Osteocyte (in vitro differentiated cells): ENCODE results near the gene LIPT1. TPM values are rescaled to one million over a fixed set of nuclear protein-coding genes. Genes with fewer than 3 reads are reported as not detected.
A peak's percentile ranks its signal among the peaks of the same experiment; 100 is the strongest.
"Not testable (repeated sequence)": the region's sequence is repeated elsewhere in the genome, so short reads cannot be mapped to it uniquely, and the experiment has no call there.

ENCODE experiments used
- DNase-seq: peaks from one replicate; pipeline ENCODE4 v3.0.0; 2021; ENCODE audit warnings: mixed read lengths; ENCODE audit not compliant: unreplicated experiment; ENCODE audit errors: extremely low spot score
- H3K27ac Mint-ChIP-seq: one replicate; pipeline ENCODE4 v1.8.0; 2021; ENCODE audit warnings: mild to moderate bottlenecking, mixed read lengths; ENCODE audit not compliant: unreplicated experiment
- H3K27me3 Mint-ChIP-seq: one replicate; pipeline ENCODE4 v1.8.0; 2021; ENCODE audit warnings: mixed read lengths; ENCODE audit not compliant: unreplicated experiment
- H3K36me3 Mint-ChIP-seq: one replicate; pipeline ENCODE4 v1.8.0; 2021; ENCODE audit warnings: mixed read lengths; ENCODE audit not compliant: unreplicated experiment
- H3K4me1 Mint-ChIP-seq: one replicate; pipeline ENCODE4 v1.8.0; 2021; ENCODE audit warnings: mixed read lengths; ENCODE audit not compliant: unreplicated experiment
- H3K4me3 Mint-ChIP-seq: one replicate; pipeline ENCODE4 v1.8.0; 2021; ENCODE audit warnings: mild to moderate bottlenecking, moderate library complexity, mixed read lengths; ENCODE audit not compliant: unreplicated experiment
- H3K9me3 Mint-ChIP-seq: one replicate; pipeline ENCODE4 v1.8.0; 2021; ENCODE audit warnings: mixed read lengths; ENCODE audit not compliant: unreplicated experiment
- total RNA-seq: library from RNA; stranded (reverse); gene quantifications from 2 replicates; pipeline ENCODE4 v1.2.1, GENCODE V29; 2021
- TF ChIP-seq, protein P1 (sequence below): fragments of 200-600 bp; sonication (generic); IDR thresholded peaks from 2 replicates; pipeline ENCODE4 v1.5.0; 2021; ENCODE audit warnings: antibody characterized with exemption, mild to moderate bottlenecking, moderate library complexity

LIPT1 gene
- total RNA-seq, 1 donor from 2014 or later: 4.9 TPM

- TF ChIP-seq, protein P1, sequence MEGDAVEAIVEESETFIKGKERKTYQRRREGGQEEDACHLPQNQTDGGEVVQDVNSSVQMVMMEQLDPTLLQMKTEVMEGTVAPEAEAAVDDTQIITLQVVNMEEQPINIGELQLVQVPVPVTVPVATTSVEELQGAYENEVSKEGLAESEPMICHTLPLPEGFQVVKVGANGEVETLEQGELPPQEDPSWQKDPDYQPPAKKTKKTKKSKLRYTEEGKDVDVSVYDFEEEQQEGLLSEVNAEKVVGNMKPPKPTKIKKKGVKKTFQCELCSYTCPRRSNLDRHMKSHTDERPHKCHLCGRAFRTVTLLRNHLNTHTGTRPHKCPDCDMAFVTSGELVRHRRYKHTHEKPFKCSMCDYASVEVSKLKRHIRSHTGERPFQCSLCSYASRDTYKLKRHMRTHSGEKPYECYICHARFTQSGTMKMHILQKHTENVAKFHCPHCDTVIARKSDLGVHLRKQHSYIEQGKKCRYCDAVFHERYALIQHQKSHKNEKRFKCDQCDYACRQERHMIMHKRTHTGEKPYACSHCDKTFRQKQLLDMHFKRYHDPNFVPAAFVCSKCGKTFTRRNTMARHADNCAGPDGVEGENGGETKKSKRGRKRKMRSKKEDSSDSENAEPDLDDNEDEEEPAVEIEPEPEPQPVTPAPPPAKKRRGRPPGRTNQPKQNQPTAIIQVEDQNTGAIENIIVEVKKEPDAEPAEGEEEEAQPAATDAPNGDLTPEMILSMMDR: no peak
- H3K27ac Mint-ChIP-seq: no peak overlapping the region
- no peak overlapping the region for H3K4me3 Mint-ChIP-seq
- H3K4me1 Mint-ChIP-seq: no peaks in the 10 kb centered on the region
- H3K36me3 Mint-ChIP-seq: peaks cover 16% of the 10 kb centered on the region
- H3K27me3 Mint-ChIP-seq: peaks cover 8% of the 10 kb centered on the region
- no peak for DNase-seq
- peaks cover 33% of the 10 kb centered on the region for H3K9me3 Mint-ChIP-seq
Observed at GRCh38 chr2:99127981-99128380, 26.8 kb upstream of the LIPT1 start.

DNA sequence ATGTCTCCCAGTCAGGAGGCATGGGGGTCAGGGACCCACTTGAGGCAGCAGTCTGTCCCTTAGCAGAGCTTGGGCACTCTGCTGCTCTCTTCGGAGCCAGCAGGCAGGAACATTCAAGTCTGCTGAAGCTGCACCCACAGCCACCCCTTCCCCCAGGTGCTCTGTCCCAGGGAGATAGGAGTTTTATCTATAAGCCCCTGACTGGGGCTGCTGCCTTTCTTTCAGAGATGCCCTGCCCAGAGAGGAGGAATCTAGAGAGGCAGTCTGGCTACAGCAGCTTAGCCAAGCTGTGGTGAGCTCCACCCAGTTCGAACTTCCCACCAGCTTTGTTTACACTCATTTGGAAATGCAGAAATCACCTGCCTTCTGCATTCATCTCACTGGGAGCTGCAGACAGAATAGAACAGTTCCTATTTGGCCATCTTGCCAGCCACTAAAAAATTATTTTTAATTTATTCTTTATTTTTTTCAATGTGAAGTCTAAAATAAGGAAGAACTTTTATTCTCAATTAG lies 19.7 kb upstream of the LIPT1 start:
- H3K4me1 Mint-ChIP-seq, DNase-seq, H3K27ac Mint-ChIP-seq, H3K4me3 Mint-ChIP-seq, H3K36me3 Mint-ChIP-seq: not testable (repeated sequence)
- Mint-ChIP-seq H3K27me3 (peaks cover 25% of the 10 kb centered on the region), H3K9me3 (peaks cover 39% of the 10 kb centered on the region)

DNA sequence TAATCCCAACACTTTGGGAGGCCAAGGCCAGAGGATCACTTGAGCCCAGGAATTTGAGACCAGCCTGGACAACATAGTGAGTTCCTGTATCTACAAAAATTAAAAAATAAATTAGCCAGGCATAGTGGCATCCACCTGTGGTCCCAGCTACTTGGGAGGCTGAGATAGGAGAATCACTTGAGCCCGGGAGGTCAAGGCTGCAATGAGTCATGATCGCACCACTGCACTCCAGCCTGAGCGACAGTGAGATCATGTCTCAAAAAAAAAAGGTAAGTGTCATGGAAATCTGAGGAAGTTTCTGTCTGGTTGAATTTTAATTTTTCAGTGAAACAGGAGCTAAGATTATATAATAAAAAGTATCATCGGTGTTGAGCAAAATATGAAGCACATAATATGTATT lies 15.8 kb upstream of the LIPT1 start:
- H3K36me3 Mint-ChIP-seq: no peaks in the 10 kb centered on the region

DNA sequence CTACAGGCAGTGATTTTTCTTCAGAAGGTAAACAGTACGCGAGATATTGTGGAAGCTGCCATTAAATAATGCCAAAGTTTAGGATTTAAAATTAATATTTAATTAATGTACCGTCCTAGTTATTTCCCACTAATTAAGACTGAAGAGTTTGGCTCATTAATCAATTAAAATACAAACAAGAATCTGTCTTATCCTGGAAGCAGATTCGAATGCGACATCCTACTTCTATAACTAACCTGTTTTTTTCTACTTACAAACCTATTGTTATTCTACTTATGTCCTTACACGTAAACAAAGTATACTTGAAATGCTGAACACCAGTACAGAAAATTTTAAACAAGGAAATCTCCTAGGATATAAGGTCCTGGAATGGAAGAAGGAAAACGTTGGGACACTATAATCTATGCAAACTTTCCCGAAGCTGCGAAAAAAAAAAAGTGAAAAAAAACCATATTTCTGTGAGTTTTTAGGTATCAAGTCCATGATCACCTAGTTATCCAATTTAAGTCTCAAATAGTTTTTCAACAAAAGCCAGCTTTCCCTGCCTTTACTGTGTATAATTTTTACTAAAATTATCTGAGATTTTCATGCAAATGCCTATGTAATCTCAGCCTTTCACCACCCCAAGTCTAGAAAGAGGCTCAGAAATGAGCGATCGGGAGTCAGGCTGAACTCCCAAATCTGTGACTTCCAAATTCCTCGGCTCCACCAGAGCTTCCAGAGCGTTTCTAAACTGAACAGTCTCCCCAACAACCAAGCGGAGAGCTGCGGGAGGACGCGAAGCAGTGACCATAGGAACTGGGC lies 14.5 kb upstream of the LIPT1 start:
- Mint-ChIP-seq H3K36me3 (no peaks in the 10 kb centered on the region), H3K27me3 (peaks cover 24% of the 10 kb centered on the region), H3K9me3 (no peaks in the 10 kb centered on the region), H3K27ac (peak overlapping the region; percentile 75), H3K4me1 (peaks cover 7% of the 10 kb centered on the region), H3K4me3 (peak overlapping the region; percentile 93)
- TF ChIP-seq, protein P1: no peak
- DNase-seq: no peak

More for the DNA sequence above, 15.8 kb upstream of the LIPT1 start:
- H3K4me1 Mint-ChIP-seq: peaks cover 7% of the 10 kb centered on the region
- no peak overlapping the region for H3K4me3 Mint-ChIP-seq
- H3K27ac Mint-ChIP-seq: no peak overlapping the region
- DNase-seq: no peak
- TF ChIP-seq, protein P1: no peak
- peaks cover 24% of the 10 kb centered on the region for H3K27me3 Mint-ChIP-seq
- H3K9me3 Mint-ChIP-seq: peaks cover 4% of the 10 kb centered on the region

DNA sequence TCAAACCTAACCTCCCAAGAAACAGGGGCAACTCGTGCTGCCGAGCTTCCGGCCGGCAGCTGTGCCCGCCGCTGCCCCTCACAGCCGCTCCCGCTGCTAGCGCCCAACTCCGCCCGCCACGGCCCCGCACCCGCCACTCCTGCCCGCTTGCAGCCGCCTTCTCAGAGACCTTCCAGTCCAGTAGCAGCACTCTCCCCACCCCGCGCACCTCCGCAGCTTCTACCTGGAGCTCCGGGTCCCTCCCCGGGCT lies 14.0 kb upstream of the LIPT1 start:
- TF ChIP-seq, protein P1: no peak
- H3K27ac Mint-ChIP-seq: peak overlapping the region; percentile 75
- H3K9me3 Mint-ChIP-seq: no peaks in the 10 kb centered on the region
- DNase-seq: no peak
- no peaks in the 10 kb centered on the region for H3K36me3 Mint-ChIP-seq
- peaks cover 7% of the 10 kb centered on the region for H3K4me1 Mint-ChIP-seq
- H3K4me3 Mint-ChIP-seq: peak overlapping the region; percentile 93
- H3K27me3 Mint-ChIP-seq: peaks cover 24% of the 10 kb centered on the region
